C4-2B (cell line): Measurements from ENCODE around the gene DCHS2.

Experiments
- CTCF ChIP-seq: fragments of 450-650 bp; conservative IDR thresholded peaks from 2 replicates; pipeline ENCODE4 v1.5.1; 2017; ENCODE audit warnings: mild to moderate bottlenecking
- ZFX ChIP-seq: fragments of 450-650 bp; IDR thresholded peaks from 2 replicates; pipeline ENCODE4 v1.6.1; 2017

DNA sequence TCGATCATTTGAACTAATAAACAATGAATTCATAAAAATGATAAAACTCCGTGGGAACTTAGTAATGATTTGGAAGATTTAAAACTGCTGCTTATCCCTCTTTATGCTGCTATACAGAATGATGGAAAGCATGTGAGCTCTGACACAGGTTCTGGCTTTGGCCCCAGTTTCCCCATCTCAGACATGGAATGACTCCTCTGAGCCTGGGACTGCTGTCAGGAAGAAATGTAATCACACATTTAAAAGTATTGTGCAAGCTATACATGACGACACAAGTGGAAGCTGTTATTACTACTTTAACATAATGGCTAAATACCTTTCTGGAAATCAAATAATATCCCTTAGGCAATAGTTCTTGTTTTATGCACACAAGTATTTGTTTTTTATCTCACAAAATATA is 161.7 kb downstream of the DCHS2 start:
- TF ChIP-seq CTCF, result no peak
- TF ChIP-seq ZFX, result no peak
